Neuronal stem cell (in vitro differentiated cells): ENCODE measurements around the gene UNC5C.
A peak's percentile ranks its signal among the peaks of the same experiment; 100 is the strongest.

Source experiments
- DNase-seq: peaks from one replicate; pipeline ENCODE4 v3.0.0-alpha.2; 2013; ENCODE audit warnings: low spot score
- H2AFZ ChIP-seq: one replicate; pipeline ENCODE4 v1.6.1; 2013; ENCODE audit warnings: mild to moderate bottlenecking, low read length, inconsistent platforms
- H2AK5ac ChIP-seq: 2 replicates; pipeline ENCODE4 v1.6.1; 2013; ENCODE audit warnings: low read depth, mild to moderate bottlenecking, inconsistent platforms, low read length, moderate library complexity, mixed read lengths
- H2BK120ac ChIP-seq: 2 replicates; pipeline ENCODE4 v1.6.1; 2013; ENCODE audit warnings: low read depth, mild to moderate bottlenecking, inconsistent platforms, low read length, moderate library complexity, mixed read lengths
- H2BK12ac ChIP-seq: one replicate; pipeline ENCODE4 v1.6.1; 2013; ENCODE audit warnings: low read length, inconsistent platforms
- H2BK15ac ChIP-seq: 2 replicates; pipeline ENCODE4 v1.6.1; 2013; ENCODE audit warnings: mild to moderate bottlenecking, low read length, inconsistent platforms, mixed read lengths
- H2BK5ac ChIP-seq: one replicate; pipeline ENCODE4 v1.6.1; 2013; ENCODE audit warnings: inconsistent platforms, mild to moderate bottlenecking, low read length, moderate library complexity
- H3K14ac ChIP-seq: one replicate; pipeline ENCODE4 v1.6.1; 2013; ENCODE audit warnings: low read length, inconsistent platforms
- H3K18ac ChIP-seq: 2 replicates; pipeline ENCODE4 v1.6.1; 2013; ENCODE audit warnings: low read length, inconsistent platforms
- H3K23ac ChIP-seq: 2 replicates; pipeline ENCODE4 v1.6.1; 2013; ENCODE audit warnings: low read depth, mild to moderate bottlenecking, mixed read lengths, low read length, inconsistent platforms; ENCODE audit not compliant: poor library complexity
- H3K27ac ChIP-seq: replicated peaks from 3 replicates; pipeline ENCODE4 v1.5.1; 2013; ENCODE audit warnings: low read length, inconsistent platforms
- H3K27me3 ChIP-seq, 3 experiments: 2 replicates each; pipeline ENCODE4 v1.6.1; 2013; ENCODE audit warnings: low read length in 3 of 3, mild to moderate bottlenecking in 2 of 3, inconsistent platforms in 1 of 3, low read depth in 1 of 3, mixed read lengths in 1 of 3, moderate library complexity in 1 of 3; ENCODE audit not compliant: control insufficient read depth in 3 of 3, insufficient read depth in 3 of 3
- H3K36me3 ChIP-seq, 2 donors: replicated peaks in 1 of 2; 2 replicates each; pipeline ENCODE4 v1.6.1; 2013; ENCODE audit warnings: low read length in 2 of 2; ENCODE audit not compliant: control insufficient read depth in 2 of 2, insufficient read depth in 2 of 2
- H3K4ac ChIP-seq: 2 replicates; pipeline ENCODE4 v1.6.1; 2013; ENCODE audit warnings: inconsistent platforms, mild to moderate bottlenecking, low read length, moderate library complexity
- H3K4me1 ChIP-seq, 2 donors: 1 replicate in 1 of 2; 2 replicates in 1 of 2; pipeline ENCODE4 v1.6.1; 2013; ENCODE audit warnings: low read length in 2 of 2, low read depth in 1 of 2; ENCODE audit not compliant: control insufficient read depth in 2 of 2, insufficient read depth in 1 of 2
- H3K4me2 ChIP-seq: one replicate; pipeline ENCODE4 v1.6.1; 2013; ENCODE audit warnings: mild to moderate bottlenecking, low read length, inconsistent platforms; ENCODE audit not compliant: insufficient read depth, poor library complexity, severe bottlenecking
- H3K4me3 ChIP-seq, 2 donors: 2 replicates each; pipeline ENCODE4 v1.5.1; 2013; ENCODE audit warnings: low read length in 2 of 2, mild to moderate bottlenecking in 2 of 2, inconsistent platforms in 1 of 2, moderate library complexity in 1 of 2
- H3K79me1 ChIP-seq: one replicate; pipeline ENCODE4 v1.6.1; 2013; ENCODE audit warnings: low read depth, mild to moderate bottlenecking, inconsistent platforms, low read length, moderate library complexity
- H3K9ac ChIP-seq: one replicate; pipeline ENCODE4 v1.6.1; 2013; ENCODE audit warnings: mild to moderate bottlenecking, low read depth, low read length, inconsistent platforms; ENCODE audit not compliant: poor library complexity
- H3K9me3 ChIP-seq, 2 donors: replicated peaks in 1 of 2; 2 replicates each; pipeline versions ENCODE3 to v1.6.1; 2013; ENCODE audit warnings: low read length in 2 of 2, mild to moderate bottlenecking in 2 of 2, inconsistent platforms in 1 of 2, low read depth in 1 of 2, mixed read lengths in 1 of 2, moderate library complexity in 1 of 2; ENCODE audit not compliant: control insufficient read depth in 2 of 2, insufficient read depth in 1 of 2
- H4K8ac ChIP-seq: one replicate; pipeline ENCODE4 v1.6.1; 2013; ENCODE audit warnings: low read depth, mild to moderate bottlenecking, inconsistent platforms, low read length, moderate library complexity
- H4K91ac ChIP-seq: one replicate; pipeline ENCODE4 v1.6.1; 2013; ENCODE audit warnings: low read length, low read depth, mild to moderate bottlenecking, inconsistent platforms; ENCODE audit not compliant: poor library complexity
- WGBS, 2 donors: extraction: QIAGEN DNeasy Blood & Tissue Kit; methylation state at CpG; one replicate each; pipeline ENCODE4 v1.1.7; 2013; ENCODE audit warnings: missing lambda C conversion rate in 2 of 2, mixed read lengths in 1 of 2; ENCODE audit not compliant: insufficient read length in 2 of 2, insufficient replicate concordance in 1 of 2; ENCODE audit errors: extremely low coverage in 2 of 2; 5-methylcytosine and 5-hydroxymethylcytosine counted together

Gene UNC5C

DNA sequence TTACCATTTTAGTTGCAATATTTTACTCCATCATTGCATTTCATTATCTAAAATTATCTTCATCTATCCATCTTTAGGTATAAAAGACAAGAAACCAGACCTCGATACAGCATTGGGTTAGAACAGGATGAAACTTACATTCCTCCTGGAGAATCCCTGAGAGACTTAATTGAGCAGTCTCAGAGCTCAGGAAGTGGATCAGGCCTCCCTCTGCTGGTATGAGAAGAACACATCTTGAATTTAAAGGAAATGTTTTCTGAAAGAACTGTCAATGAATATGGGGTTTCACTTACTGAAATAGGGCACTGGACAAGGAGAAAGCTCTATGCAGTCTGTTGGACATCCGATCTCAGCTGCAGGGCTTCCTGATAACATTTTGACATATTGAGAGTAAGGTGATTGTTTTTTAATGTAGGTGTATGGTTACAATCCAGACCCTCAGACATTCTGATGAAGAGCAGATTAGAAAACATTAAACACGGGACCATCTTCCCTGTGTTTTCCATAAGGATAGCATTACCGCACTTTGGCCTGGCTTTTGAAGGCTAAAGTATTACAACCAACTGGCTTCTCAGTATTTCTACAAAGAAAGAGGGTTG is 423.8 kb downstream of the UNC5C start:
- Histone ChIP-seq H2BK12ac (no peak overlapping the region), H3K27ac (no peak overlapping the region), H3K27me3 (no peaks in the 10 kb centered on the region), H3K36me3 (peaks cover 0 to 92% of the 10 kb centered on the region in 2 donors), H2AFZ (no peak overlapping the region), H3K18ac (no peak overlapping the region), H2BK15ac (no peak overlapping the region), H3K4me1 (no peaks in the 10 kb centered on the region), H2BK120ac (no peak overlapping the region), H4K8ac (no peak overlapping the region), H3K4ac (no peak overlapping the region), H3K23ac (no peak overlapping the region), H2BK5ac (no peak overlapping the region), H3K4me2 (no peak overlapping the region), H2AK5ac (no peak overlapping the region), H3K14ac (no peak overlapping the region), H4K91ac (no peak overlapping the region), H3K9me3 (no peaks in the 10 kb centered on the region), H3K4me3 (no peak overlapping the region), H3K79me1 (no peaks in the 10 kb centered on the region), H3K9ac (no peak overlapping the region)
- peak; percentile 54 for DNase-seq
- WGBS, 2 donors: no CpG with 5 or more reads among the region's 4 CpGs

DNA sequence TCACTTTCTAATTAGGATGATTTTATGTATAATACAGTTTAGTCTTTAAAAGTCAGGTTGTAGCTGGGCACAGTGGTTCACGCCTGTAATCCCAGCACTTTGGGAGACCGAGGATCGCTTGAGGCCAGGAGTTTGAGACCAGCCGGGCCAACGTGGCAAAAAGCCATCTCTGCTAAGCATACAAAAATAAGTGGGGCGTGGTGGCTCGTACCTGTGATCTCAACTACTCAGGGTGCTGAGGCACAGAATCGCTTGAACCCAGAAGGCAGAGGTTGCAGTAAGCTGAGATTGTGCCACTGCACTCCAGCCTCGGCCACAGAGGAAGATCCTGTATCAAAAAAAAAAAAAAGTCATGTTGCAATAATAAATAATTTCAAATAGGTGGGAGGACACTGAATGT is 426.8 kb downstream of the UNC5C start:
- Histone ChIP-seq H3K79me1 (no peaks in the 10 kb centered on the region), H3K27ac (no peak overlapping the region), H3K4me1 (peaks cover 0 to 2% of the 10 kb centered on the region in 2 donors), H3K14ac (no peak overlapping the region), H2BK120ac (no peak overlapping the region), H2AFZ (no peak overlapping the region), H2AK5ac (no peak overlapping the region), H4K8ac (no peak overlapping the region), H3K36me3 (peaks cover 0 to 92% of the 10 kb centered on the region in 2 donors), H3K4ac (no peak overlapping the region), H3K9ac (no peak overlapping the region), H2BK12ac (no peak overlapping the region), H3K4me2 (no peak overlapping the region), H2BK15ac (no peak overlapping the region), H3K9me3 (no peaks in the 10 kb centered on the region), H4K91ac (no peak overlapping the region), H3K23ac (no peak overlapping the region), H3K27me3 (no peaks in the 10 kb centered on the region), H3K4me3 (no peak overlapping the region), H3K18ac (no peak overlapping the region), H2BK5ac (no peak overlapping the region)
- WGBS, 2 donors: no CpG with 5 or more reads among the region's 9 CpGs
- no peak for DNase-seq

DNA sequence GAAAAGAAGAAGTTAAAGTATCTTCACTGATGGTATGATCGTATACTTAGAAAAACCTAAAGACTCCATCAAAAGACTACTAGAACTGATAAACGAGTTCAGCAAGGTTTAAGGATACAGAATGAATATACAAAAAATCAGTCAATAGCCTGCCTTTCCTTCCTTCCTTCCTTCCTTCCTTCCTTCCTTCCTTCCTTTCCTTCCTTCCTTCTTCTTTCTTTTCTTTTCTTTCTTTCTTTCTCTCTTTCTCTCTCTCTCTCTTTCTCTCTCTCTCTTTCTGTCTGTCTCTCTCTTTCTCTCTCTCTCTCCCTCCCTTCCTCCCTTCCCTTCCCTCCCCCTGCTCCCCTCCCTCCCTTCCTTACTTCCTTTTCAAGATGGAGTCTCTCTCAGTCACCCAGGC is 428.3 kb downstream of the UNC5C start:
- Histone ChIP-seq H3K79me1 (no peaks in the 10 kb centered on the region), H3K18ac (no peak overlapping the region), H3K9ac (no peak overlapping the region), H4K91ac (no peak overlapping the region), H2AK5ac (no peak overlapping the region), H2BK120ac (no peak overlapping the region), H3K27ac (no peak overlapping the region), H2AFZ (no peak overlapping the region), H3K36me3 (peaks cover 0 to 92% of the 10 kb centered on the region in 2 donors), H4K8ac (no peak overlapping the region), H3K4ac (no peak overlapping the region), H3K27me3 (no peaks in the 10 kb centered on the region), H2BK12ac (no peak overlapping the region), H3K4me3 (no peak overlapping the region), H3K14ac (no peak overlapping the region), H2BK15ac (no peak overlapping the region), H3K4me2 (no peak overlapping the region), H3K4me1 (peaks cover 0 to 2% of the 10 kb centered on the region in 2 donors), H3K9me3 (no peaks in the 10 kb centered on the region), H2BK5ac (no peak overlapping the region), H3K23ac (no peak overlapping the region)
- no CpG with 5 or more reads among the region's 2 CpGs for WGBS, 2 donors
- no peak for DNase-seq

DNA sequence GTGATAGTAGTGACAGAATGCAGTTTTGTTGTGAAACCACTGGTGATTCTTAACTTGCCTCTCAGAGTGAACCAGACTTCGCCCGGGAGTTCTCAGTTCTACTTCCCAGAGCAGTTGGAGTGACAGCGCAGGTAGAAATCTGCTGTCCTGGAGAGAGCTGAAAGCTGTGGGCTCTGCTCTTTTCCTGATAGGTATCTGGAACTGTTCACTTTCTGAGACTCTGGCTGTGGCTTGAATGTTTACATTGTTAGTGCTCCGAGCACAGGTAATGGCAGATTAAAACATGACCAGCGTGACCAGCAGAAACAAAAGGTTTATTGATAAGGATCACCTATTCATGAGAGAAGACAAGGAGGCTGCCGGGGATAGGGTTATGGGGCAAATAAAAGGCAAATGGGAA is 430.3 kb downstream of the UNC5C start:
- no peak overlapping the region for H4K91ac ChIP-seq
- no peak overlapping the region for H3K9ac ChIP-seq
- peaks cover 0 to 2% of the 10 kb centered on the region in 2 donors for H3K4me1 ChIP-seq
- H2BK5ac ChIP-seq: no peak overlapping the region
- H2BK120ac ChIP-seq: no peak overlapping the region
- no peaks in the 10 kb centered on the region for H3K79me1 ChIP-seq
- H3K4me2 ChIP-seq: no peak overlapping the region
- no peak overlapping the region for H2BK12ac ChIP-seq
- no peak overlapping the region for H3K23ac ChIP-seq
- no peak overlapping the region for H3K4me3 ChIP-seq
- no peak overlapping the region for H2AK5ac ChIP-seq
- H3K18ac ChIP-seq: no peak overlapping the region
- H3K36me3 ChIP-seq: peaks cover 0 to 95% of the 10 kb centered on the region in 2 donors
- H3K27me3 ChIP-seq: no peaks in the 10 kb centered on the region
- DNase-seq: no peak
- no peak overlapping the region for H4K8ac ChIP-seq
- H3K14ac ChIP-seq: no peak overlapping the region
- no peaks in the 10 kb centered on the region for H3K9me3 ChIP-seq
- no CpG with 5 or more reads among the region's 6 CpGs for WGBS, 2 donors
- no peak overlapping the region for H2BK15ac ChIP-seq
- no peak overlapping the region for H3K4ac ChIP-seq
- no peak overlapping the region for H2AFZ ChIP-seq
- no peak overlapping the region for H3K27ac ChIP-seq
